Measurements from ENCODE around the gene CEP164.
"Not testable (repeated sequence)": the region's sequence is repeated elsewhere in the genome, so short reads cannot be mapped to it uniquely, and the experiment has no call there.

CEP164 gene

GRCh38 chr11:117305145-117305544, 22.5 kb upstream of the CEP164 start:
- DNase-seq, result no peak

DNA sequence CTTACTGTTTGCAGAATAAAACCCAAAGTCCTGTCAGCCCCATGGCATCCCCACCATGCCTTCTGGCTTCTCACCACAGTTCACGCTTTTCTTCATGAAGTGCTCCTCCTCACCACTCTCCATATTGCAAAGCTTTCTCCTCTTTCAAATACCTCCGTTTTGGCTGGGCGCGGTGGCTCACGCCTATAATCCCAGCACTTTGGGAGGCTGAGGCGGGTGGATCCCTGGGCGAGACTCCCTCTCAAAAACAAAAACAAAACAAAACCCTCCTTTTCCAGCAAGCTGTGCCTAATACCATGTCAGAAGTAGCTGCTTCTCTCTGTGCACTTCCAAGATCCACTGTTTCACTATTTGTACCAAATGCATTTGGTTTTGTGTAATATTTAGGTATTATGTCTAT, 18.3 kb upstream of the CEP164 start:
- DNase-seq, result no peak

- DNase-seq, result no peak
Measured at GRCh38 chr11:117313091-117313490, 14.6 kb upstream of the CEP164 start.

DNA sequence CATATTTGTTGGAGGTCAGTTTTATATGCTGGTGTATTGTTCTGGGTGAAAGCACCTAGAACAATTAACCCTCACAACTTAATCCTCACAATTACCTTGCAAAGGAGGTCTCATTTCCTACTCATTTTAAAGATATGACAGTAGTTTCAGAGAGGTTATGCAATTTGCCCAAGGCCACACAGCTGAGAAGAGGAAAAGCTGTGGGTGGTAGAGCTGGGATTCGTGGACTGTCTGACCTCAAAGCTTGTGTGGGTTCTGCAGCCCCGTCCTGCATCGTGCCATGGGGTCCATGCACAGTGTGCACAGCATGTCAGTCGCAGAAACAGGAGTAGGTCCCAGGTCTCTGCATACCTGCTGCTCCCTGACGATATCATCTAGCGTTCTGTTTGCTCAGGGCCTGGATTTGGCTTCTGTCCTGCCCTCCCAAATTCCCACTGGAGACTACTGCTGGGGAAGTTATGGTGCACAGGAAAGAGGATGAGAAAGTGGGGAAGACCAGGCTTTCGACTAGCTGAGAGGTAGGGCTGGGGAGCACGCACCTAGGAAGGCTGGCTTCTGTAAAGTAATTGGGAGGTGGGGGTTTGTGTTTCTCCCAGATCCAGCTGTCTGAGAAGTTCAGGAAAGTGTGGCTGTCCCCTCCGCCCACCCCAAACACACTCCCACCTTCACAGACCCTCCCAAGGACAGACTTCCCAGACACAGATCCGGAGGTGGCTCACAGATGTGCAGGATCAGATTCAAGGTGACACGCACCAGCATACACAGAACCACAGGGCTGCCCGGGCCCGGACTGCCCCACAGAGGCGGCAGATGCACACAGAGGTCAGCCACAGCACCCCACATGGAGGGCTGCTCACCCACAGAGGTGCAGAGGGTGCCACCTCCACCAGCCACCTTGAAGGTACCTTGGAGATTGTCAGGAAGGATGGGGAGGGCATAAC, 13.6 kb upstream of the CEP164 start:
- DNase-seq, result no peak

DNA sequence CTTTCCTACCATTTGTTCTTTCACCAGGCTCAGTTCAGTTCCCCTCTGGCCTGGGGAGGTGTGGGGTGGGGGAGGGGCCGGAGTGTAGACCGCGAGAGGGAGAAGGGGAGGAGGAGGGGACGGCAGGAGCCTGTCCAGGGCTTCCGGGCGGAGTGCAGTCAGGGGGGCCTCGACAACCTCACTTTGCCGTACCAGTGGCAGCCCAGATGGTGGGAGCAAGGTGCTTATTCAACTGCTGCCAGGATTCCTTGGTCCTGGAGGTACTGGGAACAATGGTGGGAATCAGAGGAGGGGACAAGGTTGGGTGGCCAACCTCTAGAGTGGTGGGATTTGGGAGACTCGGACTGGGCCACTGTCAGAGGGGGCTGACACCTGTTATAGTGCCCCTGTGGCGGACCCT, 12.8 kb upstream of the CEP164 start:
- no peak for DNase-seq

DNA sequence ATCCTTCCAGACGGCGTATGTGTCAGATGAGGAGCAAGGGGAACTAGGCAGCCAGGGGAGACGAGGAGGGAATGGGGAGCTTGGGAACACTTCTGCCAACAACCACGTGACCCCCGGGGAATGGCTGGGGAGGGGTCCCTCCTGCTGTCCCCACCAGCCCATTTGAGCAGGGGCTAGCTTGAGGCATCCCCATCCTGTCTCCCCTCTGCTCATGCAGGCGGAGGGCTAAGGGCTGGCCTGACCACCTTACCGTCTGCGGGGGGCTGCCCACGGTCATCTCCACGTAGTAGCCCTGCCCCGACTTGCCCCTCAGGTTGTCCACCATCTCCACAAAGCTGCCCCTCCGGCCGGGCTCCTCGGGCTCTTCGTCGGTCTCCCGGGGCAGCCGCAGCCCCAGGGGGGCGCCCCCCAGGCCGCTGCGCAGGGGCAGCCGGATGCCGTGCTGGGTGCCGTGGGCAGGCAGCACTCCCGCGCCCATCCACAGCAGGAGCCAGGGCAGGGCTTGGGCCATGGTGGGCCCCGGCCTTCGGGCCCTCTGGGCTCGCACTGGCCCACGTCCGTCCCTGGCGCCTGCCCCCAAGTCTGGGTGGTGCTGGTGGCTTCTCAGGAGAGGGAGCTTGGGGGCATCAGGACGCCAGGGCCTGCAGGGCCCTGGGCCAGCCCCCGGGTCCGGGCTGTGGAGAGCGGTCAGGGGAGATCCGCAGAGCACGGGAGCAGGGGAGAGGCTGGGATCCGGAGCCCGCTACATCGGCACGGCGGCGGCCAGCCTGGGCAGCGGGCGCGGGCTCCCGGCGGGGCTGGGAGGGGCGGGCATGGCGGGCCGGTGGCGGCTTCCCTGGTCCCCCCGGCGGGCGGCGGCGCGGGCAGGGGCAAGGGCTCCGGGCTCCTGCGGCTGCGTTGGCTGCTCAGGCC, 12.1 kb upstream of the CEP164 start:
- DNase-seq, result peak; percentile 16

DNA sequence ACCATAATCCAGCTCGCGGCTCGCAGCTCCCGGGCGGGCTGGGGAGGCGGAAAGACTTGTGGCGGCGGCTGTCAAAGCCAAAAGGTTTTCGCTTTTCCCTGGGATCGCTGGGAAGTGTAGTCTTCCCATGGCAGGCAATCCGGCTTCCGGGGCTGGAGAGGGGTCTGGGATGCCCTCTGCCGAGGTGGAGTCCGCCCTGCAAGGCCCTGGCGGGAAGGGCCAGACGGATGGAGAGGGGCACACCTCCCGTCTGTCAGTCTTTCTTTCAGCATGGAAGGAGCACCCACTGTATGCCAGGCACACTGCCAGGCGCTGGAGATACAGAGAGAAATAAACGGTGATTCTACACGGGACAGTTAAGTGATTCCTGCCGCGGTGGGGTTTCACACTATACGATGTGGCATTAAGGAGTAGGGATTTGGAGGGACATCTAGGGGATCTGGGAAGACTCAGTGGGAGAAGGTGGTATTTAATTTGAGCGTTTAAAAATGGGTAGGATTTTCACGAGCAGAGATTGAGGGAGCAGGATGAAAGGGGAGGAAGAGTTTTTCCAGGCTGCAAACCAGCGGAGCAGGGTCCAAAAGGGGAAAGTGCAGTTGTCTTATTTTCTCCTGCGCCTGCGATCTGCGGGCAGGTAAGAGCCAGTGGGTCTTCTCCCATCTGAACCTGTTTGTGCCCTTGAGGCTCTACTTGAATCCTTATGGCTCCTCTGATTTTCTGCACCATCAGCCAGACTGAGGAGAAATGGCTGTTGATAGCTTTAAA, 11.3 kb upstream of the CEP164 start, which contains the start of gene BACE1:
Gene BACE1, minus strand, starts transcription at position 60 of the 765 bp plus-strand sequence. CDS start 461 bp downstream, outside the sequence.
- peak; percentile 90 for DNase-seq

- DNase-seq, result no peak
Measured at GRCh38 chr11:117318738-117319137, 8.9 kb upstream of the CEP164 start.

DNA sequence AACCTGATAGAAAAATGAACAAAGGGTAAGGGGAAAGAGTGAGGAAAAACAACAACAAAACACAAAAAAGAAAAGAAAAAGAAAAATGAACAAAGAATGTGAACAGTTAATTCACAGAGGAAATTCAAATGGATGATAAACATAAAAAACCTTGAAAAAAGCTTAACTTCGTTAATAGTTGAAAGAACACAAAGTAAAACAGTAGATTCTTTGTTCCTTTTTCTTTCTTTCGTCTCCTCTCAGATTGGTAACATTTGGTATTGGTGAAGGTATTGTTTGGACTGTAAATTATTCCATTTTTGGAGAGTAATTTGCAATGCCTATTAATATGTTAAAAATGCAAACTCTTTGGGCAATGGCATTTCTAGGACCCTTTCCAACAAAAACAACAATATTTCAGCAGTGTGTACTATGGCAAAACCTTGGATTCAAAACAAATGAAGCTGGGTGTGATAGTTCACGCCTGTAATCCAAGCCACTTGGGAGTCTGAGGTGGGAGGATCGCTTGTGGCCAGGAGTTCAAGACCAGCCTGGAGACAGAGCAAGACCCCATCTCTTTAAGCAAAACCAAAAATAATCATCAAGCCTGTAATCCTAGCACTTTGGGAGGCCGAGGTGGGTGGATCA, 8.3 kb upstream of the CEP164 start:
- DNase-seq, result peak; percentile 90

DNA sequence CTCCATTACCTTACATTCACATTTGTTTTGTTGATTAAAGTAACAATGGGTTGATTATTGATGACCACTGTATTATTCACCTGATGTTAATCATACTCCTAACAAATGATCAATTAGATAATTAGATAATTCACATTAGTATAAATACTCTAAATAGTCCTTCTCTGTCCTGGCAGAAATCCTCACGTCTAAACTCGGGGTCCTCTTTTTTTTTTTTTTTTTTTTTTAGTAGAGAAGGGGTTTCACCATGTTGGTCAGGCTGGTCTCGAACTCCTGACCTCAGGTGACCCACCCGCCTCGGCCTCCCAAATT, 443 bp upstream of the CEP164 start:
- DNase-seq, result not testable (repeated sequence)

DNA sequence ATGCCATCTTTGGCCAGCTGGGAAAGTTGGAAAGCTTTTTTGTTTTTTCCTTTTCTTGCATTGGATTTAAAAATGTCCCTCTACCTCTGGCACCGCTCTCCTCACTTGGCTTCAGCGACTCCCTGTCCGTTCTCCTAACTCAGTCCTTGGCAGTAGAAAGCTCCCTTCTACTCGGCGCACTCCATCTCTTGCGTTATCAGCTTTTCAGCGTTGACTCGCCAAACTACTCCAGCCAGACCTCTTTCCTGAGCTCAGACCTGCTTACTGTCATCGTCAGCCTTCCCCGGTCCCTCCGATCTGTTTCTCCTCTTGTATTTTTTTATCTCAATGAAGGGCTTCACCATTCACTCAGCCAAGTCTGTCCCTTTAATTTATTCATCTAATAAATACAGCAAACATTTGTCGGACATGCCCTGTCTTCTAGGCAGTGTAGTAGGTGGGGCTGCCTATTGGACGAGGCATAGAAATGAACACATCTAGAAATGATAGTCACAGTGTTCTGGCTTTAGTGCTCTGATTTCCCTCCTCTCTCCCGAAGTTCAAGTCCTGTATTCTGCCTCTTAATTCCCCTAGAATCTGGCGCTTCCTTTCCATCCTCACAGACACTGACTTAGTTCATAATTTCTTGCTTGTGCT, 839 bp downstream of the CEP164 start:
- peak; percentile 40 for DNase-seq

- DNase-seq, result no peak
Measured at GRCh38 chr11:117332843-117333242, 5.2 kb downstream of the CEP164 start.

DNA sequence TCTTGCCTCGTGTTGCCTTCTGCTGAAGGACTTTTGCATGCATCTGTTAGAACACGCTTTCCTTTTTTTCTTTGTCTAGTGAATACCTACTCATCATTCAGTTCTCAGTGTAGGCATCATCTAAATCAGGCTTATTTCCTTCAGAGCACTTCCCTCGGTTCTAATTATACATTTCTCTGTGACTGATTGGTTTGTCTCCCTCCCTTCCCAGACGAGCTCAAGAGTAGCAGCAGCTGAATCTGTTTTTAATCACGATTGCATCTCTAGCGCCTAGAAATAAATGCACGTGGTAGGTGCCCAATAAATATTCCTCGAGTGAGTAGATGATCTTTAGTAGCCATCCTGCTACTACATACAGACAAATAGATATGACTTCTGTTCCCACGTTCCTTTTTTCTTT, 6.3 kb downstream of the CEP164 start:
- no peak for DNase-seq

GRCh38 chr11:117334896-117335295, 7.2 kb downstream of the CEP164 start:
- DNase-seq, result no peak

GRCh38 chr11:117335399-117335798, 7.7 kb downstream of the CEP164 start:
- DNase-seq, result no peak

DNA sequence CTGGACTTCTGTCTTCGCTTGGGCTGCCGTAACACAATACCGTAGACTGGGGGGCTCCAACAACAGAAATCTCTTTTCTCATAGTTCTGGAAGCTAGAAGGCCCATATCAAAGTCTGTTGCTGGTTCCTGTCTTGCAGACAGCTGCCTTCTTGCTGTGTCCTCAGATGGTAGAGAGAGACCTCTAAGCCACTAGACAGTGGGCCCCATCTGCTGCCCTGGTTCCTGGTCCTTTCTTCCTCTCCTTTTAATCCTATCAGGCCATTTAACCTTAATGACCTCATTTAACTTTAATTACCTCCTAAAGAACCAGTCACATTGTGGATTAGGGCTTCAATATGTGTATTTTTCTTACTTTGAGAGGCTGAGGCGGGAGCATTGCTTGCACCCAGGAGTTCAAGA, 9.4 kb downstream of the CEP164 start:
- no peak for DNase-seq

GRCh38 chr11:117345039-117345438, 17.4 kb downstream of the CEP164 start:
- no peak for DNase-seq

GRCh38 chr11:117354550-117354949, 26.9 kb downstream of the CEP164 start:
- no peak for DNase-seq

- DNase-seq, result no peak
Measured at GRCh38 chr11:117356126-117356890, 28.7 kb downstream of the CEP164 start.

GRCh38 chr11:117361432-117361831, 33.8 kb downstream of the CEP164 start:
- no peak for DNase-seq

DNA sequence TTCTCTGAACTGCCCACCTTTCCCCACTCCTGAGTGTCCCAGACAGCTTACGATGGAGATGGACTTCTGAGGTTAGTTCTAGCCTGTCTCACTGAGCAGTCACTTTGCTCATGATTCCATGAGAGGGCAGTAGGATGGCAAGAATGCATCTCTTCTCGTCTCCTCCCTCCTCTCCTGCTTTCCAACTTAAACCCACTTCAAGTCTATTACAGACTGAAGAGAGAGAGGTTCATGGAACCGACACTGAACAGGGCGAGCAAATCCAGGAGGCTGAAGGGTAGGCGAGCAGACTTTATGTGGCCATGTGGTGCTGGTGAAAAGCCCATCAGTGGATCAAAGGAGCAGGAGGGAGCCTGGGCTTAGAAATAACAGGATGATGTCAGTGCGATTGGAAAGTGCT, 38.6 kb downstream of the CEP164 start:
- no peak for DNase-seq
